ENCODE data around the gene AUTS2. TPM values are rescaled to one million over a fixed set of nuclear protein-coding genes. Genes with fewer than 3 reads are reported as not detected.

Gene AUTS2
- total and polyA plus RNA-seq, 4 donors = 4.9 to 24.4 (median 7.0) TPM

- DNase-seq (ENCODE audit: low spot score) = no peak
- no peak overlapping the region for H3K27ac ChIP-seq (ENCODE audit: low read depth in 1 of 2, low read length in 2 of 2)
- H3K27me3 ChIP-seq (ENCODE audit: control insufficient read depth in 4 of 4, insufficient read depth in 4 of 4, low read length in 3 of 4) = no peaks in the 10 kb centered on the region
- H3K36me3 ChIP-seq (ENCODE audit: control insufficient read depth in 4 of 4, insufficient read depth in 3 of 4, low read depth in 1 of 4, low read length in 3 of 4) = no peaks in the 10 kb centered on the region
- H3K9me3 ChIP-seq (ENCODE audit: control insufficient read depth in 4 of 4, low read length in 3 of 4) = no peaks in the 10 kb centered on the region
- H3K9ac ChIP-seq (ENCODE audit: low read depth in 1 of 2, low read length in 2 of 2) = no peak overlapping the region
- 86% methylated on average over 1 of the region's 1 CpG for WGBS
- H3K4me3 ChIP-seq (ENCODE audit: low read depth in 1 of 3, low read length in 3 of 3) = no peak overlapping the region
- TF ChIP-seq FOXA1 (IDR thresholded peaks at IDR 0.05) (no peak), REST (IDR thresholded peaks at IDR 0.05) (no peak), RAD21 (IDR thresholded peaks at IDR 0.05) (no peak), GABPA (IDR thresholded peaks at IDR 0.05 in 1 of 2, conservative IDR thresholded peaks at IDR 0.05 in 1 of 2) (no peak), NR2F2 (IDR thresholded peaks at IDR 0.05) (no peak), HNF4G (IDR thresholded peaks at IDR 0.05) (no peak), HNF4A (conservative IDR thresholded peaks at IDR 0.05) (no peak), ATF3 (IDR thresholded peaks at IDR 0.05) (no peak), YY1 (IDR thresholded peaks at IDR 0.05) (no peak), EGR1 (IDR thresholded peaks at IDR 0.05; ENCODE audit: low read depth in 2 of 2) (no peak), RXRA (IDR thresholded peaks at IDR 0.05) (no peak), TAF1 (conservative IDR thresholded peaks at IDR 0.05) (no peak), FOXA2 (IDR thresholded peaks at IDR 0.05) (no peak), SP1 (IDR thresholded peaks at IDR 0.05) (no peak)
- TF ChIP-seq, protein P1, sequence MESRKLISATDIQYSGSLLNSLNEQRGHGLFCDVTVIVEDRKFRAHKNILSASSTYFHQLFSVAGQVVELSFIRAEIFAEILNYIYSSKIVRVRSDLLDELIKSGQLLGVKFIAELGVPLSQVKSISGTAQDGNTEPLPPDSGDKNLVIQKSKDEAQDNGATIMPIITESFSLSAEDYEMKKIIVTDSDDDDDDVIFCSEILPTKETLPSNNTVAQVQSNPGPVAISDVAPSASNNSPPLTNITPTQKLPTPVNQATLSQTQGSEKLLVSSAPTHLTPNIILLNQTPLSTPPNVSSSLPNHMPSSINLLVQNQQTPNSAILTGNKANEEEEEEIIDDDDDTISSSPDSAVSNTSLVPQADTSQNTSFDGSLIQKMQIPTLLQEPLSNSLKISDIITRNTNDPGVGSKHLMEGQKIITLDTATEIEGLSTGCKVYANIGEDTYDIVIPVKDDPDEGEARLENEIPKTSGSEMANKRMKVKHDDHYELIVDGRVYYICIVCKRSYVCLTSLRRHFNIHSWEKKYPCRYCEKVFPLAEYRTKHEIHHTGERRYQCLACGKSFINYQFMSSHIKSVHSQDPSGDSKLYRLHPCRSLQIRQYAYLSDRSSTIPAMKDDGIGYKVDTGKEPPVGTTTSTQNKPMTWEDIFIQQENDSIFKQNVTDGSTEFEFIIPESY (IDR thresholded peaks at IDR 0.05) = no peak
- TF ChIP-seq, protein P2, sequence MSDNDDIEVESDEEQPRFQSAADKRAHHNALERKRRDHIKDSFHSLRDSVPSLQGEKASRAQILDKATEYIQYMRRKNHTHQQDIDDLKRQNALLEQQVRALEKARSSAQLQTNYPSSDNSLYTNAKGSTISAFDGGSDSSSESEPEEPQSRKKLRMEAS (IDR thresholded peaks at IDR 0.05) = no peak
- TF ChIP-seq, protein P3, sequence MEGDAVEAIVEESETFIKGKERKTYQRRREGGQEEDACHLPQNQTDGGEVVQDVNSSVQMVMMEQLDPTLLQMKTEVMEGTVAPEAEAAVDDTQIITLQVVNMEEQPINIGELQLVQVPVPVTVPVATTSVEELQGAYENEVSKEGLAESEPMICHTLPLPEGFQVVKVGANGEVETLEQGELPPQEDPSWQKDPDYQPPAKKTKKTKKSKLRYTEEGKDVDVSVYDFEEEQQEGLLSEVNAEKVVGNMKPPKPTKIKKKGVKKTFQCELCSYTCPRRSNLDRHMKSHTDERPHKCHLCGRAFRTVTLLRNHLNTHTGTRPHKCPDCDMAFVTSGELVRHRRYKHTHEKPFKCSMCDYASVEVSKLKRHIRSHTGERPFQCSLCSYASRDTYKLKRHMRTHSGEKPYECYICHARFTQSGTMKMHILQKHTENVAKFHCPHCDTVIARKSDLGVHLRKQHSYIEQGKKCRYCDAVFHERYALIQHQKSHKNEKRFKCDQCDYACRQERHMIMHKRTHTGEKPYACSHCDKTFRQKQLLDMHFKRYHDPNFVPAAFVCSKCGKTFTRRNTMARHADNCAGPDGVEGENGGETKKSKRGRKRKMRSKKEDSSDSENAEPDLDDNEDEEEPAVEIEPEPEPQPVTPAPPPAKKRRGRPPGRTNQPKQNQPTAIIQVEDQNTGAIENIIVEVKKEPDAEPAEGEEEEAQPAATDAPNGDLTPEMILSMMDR (IDR thresholded peaks at IDR 0.05; ENCODE audit: low read depth, low read length, missing input control) = no peak
- peaks cover 11 to 75% (median 67%) of the 10 kb centered on the region in 4 donors for H3K4me1 ChIP-seq (ENCODE audit: control insufficient read depth in 4 of 4, insufficient read depth in 4 of 4, low read length in 3 of 4)
Observed at GRCh38 chr7:70586822-70587221, 988.5 kb downstream of the AUTS2 start.
